ENCODE measurements around the gene LMO7. TPM values are rescaled to one million over a fixed set of nuclear protein-coding genes. Genes with fewer than 3 reads are reported as not detected.

The LMO7 gene
- total and polyA plus RNA-seq, 2 of the 8 experiments (the other 6 are each of a cell fraction or from before 2014, with no cell fraction given) = 8.1 to 28.3 TPM

- Histone ChIP-seq H3K23me2 (ENCODE audit: low read depth, low read length) (no peaks in the 10 kb centered on the region), H4K5ac (ENCODE audit: insufficient read length, low read depth, low read length) (no peak overlapping the region), H3K56ac (replicated peaks; ENCODE audit: insufficient read length, low read depth, low read length) (no peak overlapping the region), H3K36me3 (ENCODE audit: control insufficient read depth in 2 of 4, insufficient read depth in 4 of 4, low read length in 3 of 4) (no peaks in the 10 kb centered on the region; a peak in 1 of 8 replicates), H3K4ac (replicated peaks; ENCODE audit: insufficient read length, low read depth, low read length) (no peak overlapping the region), H4K8ac (ENCODE audit: extremely low read depth, insufficient read depth, low read length) (no peak overlapping the region), H3K27me3 (replicated peaks in 1 of 4; ENCODE audit: control insufficient read depth in 3 of 4, extremely low read depth in 1 of 4, insufficient read depth in 3 of 4, low read length in 3 of 4) (no peaks in the 10 kb centered on the region), H3K9me3 (ENCODE audit: insufficient read depth in 2 of 2, low read depth in 1 of 2, low read length in 1 of 2) (no peaks in the 10 kb centered on the region), H3K4me3 (ENCODE audit: extremely low read depth in 1 of 4, insufficient read depth in 2 of 4, low read depth in 3 of 4, low read length in 4 of 4) (no peak overlapping the region), H3K4me2 (ENCODE audit: insufficient read depth in 1 of 2, low read depth in 2 of 2, low read length in 2 of 2) (no peak overlapping the region), H3K79me2 (ENCODE audit: control insufficient read depth in 1 of 2, insufficient read depth in 2 of 2, low read length in 2 of 2) (no peaks in the 10 kb centered on the region), H2BK5ac (ENCODE audit: low read depth, low read length) (no peak overlapping the region), H4K91ac (replicated peaks; ENCODE audit: insufficient read length, low read length) (no peak overlapping the region), H3K14ac (ENCODE audit: insufficient read length) (no peak overlapping the region), H2BK15ac (ENCODE audit: low read length) (no peak overlapping the region), H3K79me1 (ENCODE audit: low read depth, low read length) (no peaks in the 10 kb centered on the region), H3K23ac (ENCODE audit: insufficient read length) (no peak overlapping the region), H2AK5ac (ENCODE audit: low read depth, low read length) (no peak overlapping the region), H2BK12ac (ENCODE audit: low read depth, low read length) (no peak overlapping the region), H2BK120ac (replicated peaks; ENCODE audit: low read depth, low read length) (no peak overlapping the region), H2BK20ac (ENCODE audit: low read length) (no peak overlapping the region), H4K20me1 (replicated peaks in 1 of 2; ENCODE audit: control insufficient read depth in 1 of 2, insufficient read depth in 2 of 2, low read length in 2 of 2) (no peaks in the 10 kb centered on the region), H2AFZ (ENCODE audit: low read length) (no peak overlapping the region), H3K9ac (replicated peaks in 1 of 4; ENCODE audit: extremely low read depth in 1 of 4, low read depth in 3 of 4, low read length in 3 of 4) (no peak overlapping the region), H3K4me1 (replicated peaks in 1 of 4; ENCODE audit: control insufficient read depth in 3 of 4, insufficient read depth in 4 of 4, low read length in 3 of 4) (no peaks in the 10 kb centered on the region), H3K18ac (ENCODE audit: extremely low read depth, low read length) (no peak overlapping the region), H3K27ac (ENCODE audit: low read depth, low read length) (no peak overlapping the region)
- DNase-seq (ENCODE audit: low read depth in 1 of 2, low spot score in 2 of 2) (no peak), FAIRE-seq (no peak)
- ChIA-PET CTCF (ENCODE audit: partially characterized antibody) (interaction anchor here (0.6 to 1.6 kb wide), 2 partner anchors 45 to 66 kb away, joined by 3 to 13 read pairs; no protein-coding TSS in a partner anchor), POLR2A (ENCODE audit: partially characterized antibody) (no interaction called here)
- TF ChIP-seq HDAC6 (IDR thresholded peaks at IDR 0.05; ENCODE audit: low read depth, low read length) (no peak), RNF2 (IDR thresholded peaks at IDR 0.05; ENCODE audit: borderline replicate concordance, low read depth, low read length, missing control alignments, poor library complexity, severe bottlenecking) (no peak), EP300 (IDR thresholded peaks at IDR 0.05; ENCODE audit: borderline replicate concordance in 1 of 2, low read depth in 2 of 2, low read length in 2 of 2) (no peak), CBX5 (IDR thresholded peaks at IDR 0.05; ENCODE audit: low read depth, low read length) (no peak)
- 88% methylated on average over 3 of the region's 3 CpGs; no CpG with 5 or more reads in 1 of the 2 experiments for WGBS, 2 experiments (ENCODE audit: extremely low coverage in 1 of 2, insufficient coverage in 1 of 2, insufficient read length in 1 of 2, insufficient replicate concordance in 2 of 2, low coverage in 1 of 2, low lambda C conversion rate in 2 of 2, missing lambda C conversion rate in 1 of 2)
Measured at GRCh38 chr13:75761369-75761768, 125.2 kb downstream of the LMO7 start.
